H1 (cell line): ENCODE results near the gene NABP1. TPM values are rescaled to one million over a fixed set of nuclear protein-coding genes. Genes with fewer than 3 reads are reported as not detected.

Source experiments
- BRCA1 ChIP-seq: IDR thresholded peaks from 2 replicates; pipeline ENCODE4 v1.6.1; 2012; ENCODE audit warnings: low read depth, low read length, improper control_type of control experiment
- RBBP5 ChIP-seq: IDR thresholded peaks from 2 replicates; pipeline ENCODE4 v1.7.1; 2012; ENCODE audit warnings: low read depth, mild to moderate bottlenecking, inconsistent platforms, low read length, moderate library complexity, borderline replicate concordance
- SAP30 ChIP-seq: fragments of 300-600 bp; sonication (generic); IDR thresholded peaks from 2 replicates; pipeline ENCODE4 v1.7.1; 2012; ENCODE audit warnings: low read length, moderate library complexity, mild to moderate bottlenecking, inconsistent platforms; ENCODE audit not compliant: insufficient read depth, insufficient replicate concordance
- SUZ12 ChIP-seq: fragments of 200-600 bp; sonication (generic); IDR thresholded peaks from 2 replicates; pipeline ENCODE4 v1.6.1; 2012; ENCODE audit warnings: mild to moderate bottlenecking, inconsistent platforms, low read length, moderate library complexity, mixed read lengths
- polyA plus RNA-seq, 7 experiments: library from polyadenylated mRNA; depleted of rRNA in 3 of 7; stranded (reverse) in 5 of 7; unstranded in 2 of 7; fragments of >200 nt in 5 of 7; fragments of 200-250 nt in 2 of 7; gene quantifications; 1 replicate in 5 of 7; 2 replicates in 1 of 7; 4 replicates in 1 of 7; pipeline versions ENCODE4 v1.2.1 to v1.2.3, GENCODE V29; 2011 to 2013; ENCODE audit warnings: missing spikeins in 2 of 7, mixed read lengths in 2 of 7
- total RNA-seq: library from RNA; stranded (reverse); fragmentation: NEBNext Ultra II Directional; extraction: Animal tissue kit (Norgen Biotek cat#: 25700); gene quantifications from 2 replicates; pipeline ENCODE4 v1.2.1, GENCODE V29; 2021
- TF ChIP-seq, protein P1 (sequence below): IDR thresholded peaks from 2 replicates; pipeline ENCODE4 v1.6.1; 2012; ENCODE audit warnings: low read length, inconsistent platforms

Gene NABP1
- total and polyA plus RNA-seq, 2 of the 8 experiments (the other 6 are each of a cell fraction or from before 2014, with no cell fraction given) = 0.63 to 4.8 TPM

GRCh38 chr2:191661097-191661924 is 16.6 kb upstream of the NABP1 start (continued):
- TF ChIP-seq, protein P1, sequence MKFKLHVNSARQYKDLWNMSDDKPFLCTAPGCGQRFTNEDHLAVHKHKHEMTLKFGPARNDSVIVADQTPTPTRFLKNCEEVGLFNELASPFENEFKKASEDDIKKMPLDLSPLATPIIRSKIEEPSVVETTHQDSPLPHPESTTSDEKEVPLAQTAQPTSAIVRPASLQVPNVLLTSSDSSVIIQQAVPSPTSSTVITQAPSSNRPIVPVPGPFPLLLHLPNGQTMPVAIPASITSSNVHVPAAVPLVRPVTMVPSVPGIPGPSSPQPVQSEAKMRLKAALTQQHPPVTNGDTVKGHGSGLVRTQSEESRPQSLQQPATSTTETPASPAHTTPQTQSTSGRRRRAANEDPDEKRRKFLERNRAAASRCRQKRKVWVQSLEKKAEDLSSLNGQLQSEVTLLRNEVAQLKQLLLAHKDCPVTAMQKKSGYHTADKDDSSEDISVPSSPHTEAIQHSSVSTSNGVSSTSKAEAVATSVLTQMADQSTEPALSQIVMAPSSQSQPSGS = no peak
- TF ChIP-seq SAP30 (no peak), SUZ12 (no peak), BRCA1 (no peak), RBBP5 (no peak)
